ENCODE data around the gene APOBEC2.

DNA sequence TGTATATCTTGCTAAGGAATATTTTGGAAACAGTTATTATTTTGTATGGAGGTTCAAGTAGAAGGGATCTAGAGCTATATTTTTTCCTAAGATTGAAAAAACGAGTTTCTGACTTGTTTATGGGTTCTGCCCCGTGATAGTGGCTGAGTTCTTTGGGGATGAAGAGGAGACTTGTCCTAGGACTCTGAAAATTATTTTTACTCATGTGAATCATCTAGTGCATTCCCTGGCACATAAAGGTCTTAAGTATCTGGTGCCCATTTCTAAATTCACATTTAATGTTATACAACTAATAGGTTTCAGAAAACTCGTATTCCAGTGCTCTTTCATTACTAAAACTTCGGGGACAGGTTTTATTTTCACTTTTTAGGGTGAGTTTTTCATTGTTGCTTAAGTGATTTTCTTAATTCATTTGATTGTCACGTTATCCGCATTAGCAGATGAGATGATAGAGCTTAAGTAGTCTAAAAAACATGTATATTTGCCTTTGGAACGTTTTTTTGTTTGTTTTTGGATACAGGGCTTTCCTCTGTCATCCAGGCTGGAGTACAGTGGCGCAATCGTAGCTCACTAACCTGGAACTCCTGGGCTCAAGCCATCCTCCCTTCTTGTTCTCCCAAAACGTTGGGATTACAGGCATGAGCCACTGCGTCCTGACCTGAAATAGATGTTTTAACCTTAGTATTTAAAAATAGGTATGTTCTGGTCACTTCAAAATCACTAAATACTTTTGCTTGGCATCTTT is 21.9 kb downstream of the APOBEC2 start:
- TF ChIP-seq ZNF766 (CRISPR knock-in tag; conservative IDR thresholded peaks at IDR 0.05): no peak
- no peak for TF ChIP-seq YBX1 (IDR thresholded peaks at IDR 0.05)
- TF ChIP-seq ELF1 (tag; IDR thresholded peaks at IDR 0.05): no peak
- TF ChIP-seq, protein P1, sequence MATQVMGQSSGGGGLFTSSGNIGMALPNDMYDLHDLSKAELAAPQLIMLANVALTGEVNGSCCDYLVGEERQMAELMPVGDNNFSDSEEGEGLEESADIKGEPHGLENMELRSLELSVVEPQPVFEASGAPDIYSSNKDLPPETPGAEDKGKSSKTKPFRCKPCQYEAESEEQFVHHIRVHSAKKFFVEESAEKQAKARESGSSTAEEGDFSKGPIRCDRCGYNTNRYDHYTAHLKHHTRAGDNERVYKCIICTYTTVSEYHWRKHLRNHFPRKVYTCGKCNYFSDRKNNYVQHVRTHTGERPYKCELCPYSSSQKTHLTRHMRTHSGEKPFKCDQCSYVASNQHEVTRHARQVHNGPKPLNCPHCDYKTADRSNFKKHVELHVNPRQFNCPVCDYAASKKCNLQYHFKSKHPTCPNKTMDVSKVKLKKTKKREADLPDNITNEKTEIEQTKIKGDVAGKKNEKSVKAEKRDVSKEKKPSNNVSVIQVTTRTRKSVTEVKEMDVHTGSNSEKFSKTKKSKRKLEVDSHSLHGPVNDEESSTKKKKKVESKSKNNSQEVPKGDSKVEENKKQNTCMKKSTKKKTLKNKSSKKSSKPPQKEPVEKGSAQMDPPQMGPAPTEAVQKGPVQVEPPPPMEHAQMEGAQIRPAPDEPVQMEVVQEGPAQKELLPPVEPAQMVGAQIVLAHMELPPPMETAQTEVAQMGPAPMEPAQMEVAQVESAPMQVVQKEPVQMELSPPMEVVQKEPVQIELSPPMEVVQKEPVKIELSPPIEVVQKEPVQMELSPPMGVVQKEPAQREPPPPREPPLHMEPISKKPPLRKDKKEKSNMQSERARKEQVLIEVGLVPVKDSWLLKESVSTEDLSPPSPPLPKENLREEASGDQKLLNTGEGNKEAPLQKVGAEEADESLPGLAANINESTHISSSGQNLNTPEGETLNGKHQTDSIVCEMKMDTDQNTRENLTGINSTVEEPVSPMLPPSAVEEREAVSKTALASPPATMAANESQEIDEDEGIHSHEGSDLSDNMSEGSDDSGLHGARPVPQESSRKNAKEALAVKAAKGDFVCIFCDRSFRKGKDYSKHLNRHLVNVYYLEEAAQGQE (IDR thresholded peaks at IDR 0.05; ENCODE audit: borderline replicate concordance): no peak
- TF ChIP-seq, protein P1 (CRISPR knock-in tag; IDR thresholded peaks at IDR 0.05; ENCODE audit: low read depth): no peak
- TF ChIP-seq RAD21 (CRISPR knock-in tag; conservative IDR thresholded peaks at IDR 0.05 in 1 of 2, IDR thresholded peaks at IDR 0.05 in 1 of 2): no peak
- TF ChIP-seq, protein P2, sequence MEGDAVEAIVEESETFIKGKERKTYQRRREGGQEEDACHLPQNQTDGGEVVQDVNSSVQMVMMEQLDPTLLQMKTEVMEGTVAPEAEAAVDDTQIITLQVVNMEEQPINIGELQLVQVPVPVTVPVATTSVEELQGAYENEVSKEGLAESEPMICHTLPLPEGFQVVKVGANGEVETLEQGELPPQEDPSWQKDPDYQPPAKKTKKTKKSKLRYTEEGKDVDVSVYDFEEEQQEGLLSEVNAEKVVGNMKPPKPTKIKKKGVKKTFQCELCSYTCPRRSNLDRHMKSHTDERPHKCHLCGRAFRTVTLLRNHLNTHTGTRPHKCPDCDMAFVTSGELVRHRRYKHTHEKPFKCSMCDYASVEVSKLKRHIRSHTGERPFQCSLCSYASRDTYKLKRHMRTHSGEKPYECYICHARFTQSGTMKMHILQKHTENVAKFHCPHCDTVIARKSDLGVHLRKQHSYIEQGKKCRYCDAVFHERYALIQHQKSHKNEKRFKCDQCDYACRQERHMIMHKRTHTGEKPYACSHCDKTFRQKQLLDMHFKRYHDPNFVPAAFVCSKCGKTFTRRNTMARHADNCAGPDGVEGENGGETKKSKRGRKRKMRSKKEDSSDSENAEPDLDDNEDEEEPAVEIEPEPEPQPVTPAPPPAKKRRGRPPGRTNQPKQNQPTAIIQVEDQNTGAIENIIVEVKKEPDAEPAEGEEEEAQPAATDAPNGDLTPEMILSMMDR (IDR thresholded peaks at IDR 0.05 in 2 of 3, conservative IDR thresholded peaks at IDR 0.05 in 1 of 3; ENCODE audit: insufficient read depth in 2 of 3, low read depth in 1 of 3, low read length in 3 of 3): no peak
- TF ChIP-seq EZH2 (IDR thresholded peaks at IDR 0.05; ENCODE audit: borderline replicate concordance, low read depth, low read length): no peak
- TF ChIP-seq, protein P3, sequence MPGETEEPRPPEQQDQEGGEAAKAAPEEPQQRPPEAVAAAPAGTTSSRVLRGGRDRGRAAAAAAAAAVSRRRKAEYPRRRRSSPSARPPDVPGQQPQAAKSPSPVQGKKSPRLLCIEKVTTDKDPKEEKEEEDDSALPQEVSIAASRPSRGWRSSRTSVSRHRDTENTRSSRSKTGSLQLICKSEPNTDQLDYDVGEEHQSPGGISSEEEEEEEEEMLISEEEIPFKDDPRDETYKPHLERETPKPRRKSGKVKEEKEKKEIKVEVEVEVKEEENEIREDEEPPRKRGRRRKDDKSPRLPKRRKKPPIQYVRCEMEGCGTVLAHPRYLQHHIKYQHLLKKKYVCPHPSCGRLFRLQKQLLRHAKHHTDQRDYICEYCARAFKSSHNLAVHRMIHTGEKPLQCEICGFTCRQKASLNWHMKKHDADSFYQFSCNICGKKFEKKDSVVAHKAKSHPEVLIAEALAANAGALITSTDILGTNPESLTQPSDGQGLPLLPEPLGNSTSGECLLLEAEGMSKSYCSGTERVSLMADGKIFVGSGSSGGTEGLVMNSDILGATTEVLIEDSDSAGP (CRISPR knock-in tag; IDR thresholded peaks at IDR 0.05): no peak

All from K562 (cell line).